Peyer's patch (tissue), 4 donors: Measurements from ENCODE around the gene SNRPF.

Experiments used
- POLR2A ChIP-seq, 2 donors: fragments of 450-650 bp; IDR thresholded peaks; one replicate each; pipeline ENCODE4 v1.5.1; 2017; ENCODE audit warnings: antibody characterized with exemption in 2 of 2, mild to moderate bottlenecking in 2 of 2, moderate library complexity in 2 of 2
- TF ChIP-seq, protein P1 (sequence below), 6 experiments: fragments of 450-650 bp in 4 of 6; fragments of 200-600 bp in 2 of 6; sonication (generic) in 1 of 6; IDR thresholded peaks; one replicate each; pipeline ENCODE4 v1.5.1; 2017 to 2019; ENCODE audit warnings: antibody characterized with exemption in 6 of 6, mild to moderate bottlenecking in 3 of 6, moderate library complexity in 1 of 6

DNA sequence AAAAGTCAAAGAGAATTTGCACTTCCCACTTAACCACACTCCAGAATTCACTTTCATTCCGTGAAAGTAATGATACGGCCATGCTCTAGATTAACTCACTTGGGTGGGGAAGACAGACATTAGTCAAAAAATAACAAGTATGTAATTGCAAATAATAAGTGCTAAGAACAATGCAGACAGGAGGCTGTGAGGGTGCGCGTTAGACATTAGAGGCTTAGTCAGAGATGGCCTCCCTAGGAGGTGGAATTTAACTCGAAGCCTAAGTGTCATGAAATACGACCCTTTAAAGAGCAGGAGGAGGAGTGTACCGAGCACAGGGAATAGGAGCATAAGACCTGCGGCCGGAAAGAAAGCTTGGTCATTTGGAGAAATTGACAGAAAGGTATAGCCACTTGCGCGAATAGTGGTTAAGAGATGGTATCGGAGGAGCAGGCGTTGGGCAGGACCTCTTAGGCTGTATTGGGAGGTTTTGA, 628 bp downstream of the SNRPF start:
- TF ChIP-seq, protein P1, sequence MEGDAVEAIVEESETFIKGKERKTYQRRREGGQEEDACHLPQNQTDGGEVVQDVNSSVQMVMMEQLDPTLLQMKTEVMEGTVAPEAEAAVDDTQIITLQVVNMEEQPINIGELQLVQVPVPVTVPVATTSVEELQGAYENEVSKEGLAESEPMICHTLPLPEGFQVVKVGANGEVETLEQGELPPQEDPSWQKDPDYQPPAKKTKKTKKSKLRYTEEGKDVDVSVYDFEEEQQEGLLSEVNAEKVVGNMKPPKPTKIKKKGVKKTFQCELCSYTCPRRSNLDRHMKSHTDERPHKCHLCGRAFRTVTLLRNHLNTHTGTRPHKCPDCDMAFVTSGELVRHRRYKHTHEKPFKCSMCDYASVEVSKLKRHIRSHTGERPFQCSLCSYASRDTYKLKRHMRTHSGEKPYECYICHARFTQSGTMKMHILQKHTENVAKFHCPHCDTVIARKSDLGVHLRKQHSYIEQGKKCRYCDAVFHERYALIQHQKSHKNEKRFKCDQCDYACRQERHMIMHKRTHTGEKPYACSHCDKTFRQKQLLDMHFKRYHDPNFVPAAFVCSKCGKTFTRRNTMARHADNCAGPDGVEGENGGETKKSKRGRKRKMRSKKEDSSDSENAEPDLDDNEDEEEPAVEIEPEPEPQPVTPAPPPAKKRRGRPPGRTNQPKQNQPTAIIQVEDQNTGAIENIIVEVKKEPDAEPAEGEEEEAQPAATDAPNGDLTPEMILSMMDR (IDR thresholded peaks at IDR 0.05) = no peak
- TF ChIP-seq POLR2A (IDR thresholded peaks at IDR 0.05) = no peak
